PC-3 (cell line): Measurements from ENCODE around the gene SLC37A4. TPM values are rescaled to one million over a fixed set of nuclear protein-coding genes. Genes with fewer than 3 reads are reported as not detected.
"Not testable (repeated sequence)": the region's sequence is repeated elsewhere in the genome, so short reads cannot be mapped to it uniquely, and the experiment has no call there.

ENCODE experiments used
- ATAC-seq: fragments of 200-7000 bp; cut with Tn5 transposase; 2 replicates; pipeline ENCODE4 v1.9.1; 2020; ENCODE audit warnings: mild to moderate bottlenecking, moderate library complexity
- BruUV-seq: library from RNA; stranded (reverse); fragments of 400-500 nt; replicated peaks from 2 replicates; lab custom pipeline; 2021; lab: Mats Ljungman, UMichigan
- CTCF ChIA-PET: fragments of 300-600 bp; sonication (Branson Sonifier 250); formaldehyde crosslinking; loops from one replicate; lab custom pipeline; 2022; ENCODE audit warnings: antibody characterized with exemption; lab: Charles Lee
- POLR2A ChIA-PET: fragments of 300-600 bp; sonication (Branson Sonifier 250); formaldehyde crosslinking; loops from one replicate; lab custom pipeline; 2022; ENCODE audit warnings: antibody characterized with exemption; ENCODE audit not compliant: unreplicated experiment; lab: Charles Lee
- DNase-seq: peaks from one replicate; pipeline ENCODE4 v3.0.0-alpha.2; 2015
- H2AFZ ChIP-seq: fragments of 300-600 bp; sonication (generic); 2 replicates; pipeline ENCODE4 v1.6.0; 2016; ENCODE audit warnings: antibody characterized with exemption, low read length
- H3F3A ChIP-seq: fragments of 300-600 bp; sonication (generic); one replicate; pipeline ENCODE4 v1.6.0; 2017; ENCODE audit warnings: antibody characterized with exemption, low read length, control low read depth, mild to moderate bottlenecking; ENCODE audit not compliant: unreplicated experiment
- H3K27ac ChIP-seq: fragments of 300-600 bp; sonication (generic); 2 replicates; pipeline ENCODE4 v1.5.1; 2016; ENCODE audit warnings: mild to moderate bottlenecking, low read length
- H3K27me3 ChIP-seq: fragments of 300-600 bp; sonication (generic); 2 replicates; pipeline ENCODE4 v1.6.1; 2016; ENCODE audit warnings: low read length, mixed read lengths
- H3K36me3 ChIP-seq: fragments of 300-600 bp; sonication (generic); 2 replicates; pipeline ENCODE4 v1.6.1; 2016; ENCODE audit warnings: low read depth, mixed run types, low read length, mixed read lengths
- H3K4me1 ChIP-seq: fragments of 300-600 bp; sonication (generic); 2 replicates; pipeline ENCODE4 v1.5.1; 2016; ENCODE audit warnings: low read length; ENCODE audit not compliant: insufficient read depth
- H3K4me2 ChIP-seq: fragments of 300-600 bp; sonication (generic); 2 replicates; pipeline ENCODE4 v1.6.0; 2016; ENCODE audit warnings: low read length
- H3K4me3 ChIP-seq: fragments of 300-600 bp; sonication (generic); 2 replicates; pipeline ENCODE4 v1.5.1; 2016; ENCODE audit warnings: mild to moderate bottlenecking, low read length, mixed read lengths
- H3K79me2 ChIP-seq: fragments of 300-600 bp; sonication (generic); 2 replicates; pipeline ENCODE4 v1.6.1; 2017; ENCODE audit warnings: low read length, mixed read lengths
- H3K9ac ChIP-seq: fragments of 300-600 bp; sonication (generic); 2 replicates; pipeline ENCODE4 v1.6.0; 2016; ENCODE audit warnings: mild to moderate bottlenecking, low read length
- H3K9me2 ChIP-seq: fragments of 300-600 bp; sonication (generic); replicated peaks from 2 replicates; pipeline ENCODE4 v1.6.1; 2016; ENCODE audit warnings: mixed run types, low read length, mixed read lengths
- H3K9me3 ChIP-seq: fragments of 300-600 bp; sonication (generic); 2 replicates; pipeline ENCODE4 v1.6.1; 2016; ENCODE audit warnings: low read length, mixed read lengths
- H4K20me1 ChIP-seq: fragments of 300-600 bp; sonication (generic); 2 replicates; pipeline ENCODE4 v1.6.1; 2016; ENCODE audit warnings: low read length, mixed read lengths
- EZH2 ChIP-seq: fragments of 300-600 bp; sonication (generic); IDR thresholded peaks from one replicate; pipeline ENCODE4 v1.6.1; 2017; ENCODE audit warnings: antibody characterized with exemption, mild to moderate bottlenecking, low read length; ENCODE audit not compliant: unreplicated experiment
- EZH2phosphoT487 ChIP-seq: fragments of 300-600 bp; sonication (generic); IDR thresholded peaks from 2 replicates; pipeline ENCODE4 v1.6.1; 2018; ENCODE audit warnings: mild to moderate bottlenecking, antibody characterized with exemption, low read length, borderline replicate concordance
- intact Hi-C: fragments of 100-400 bp; cut with micrococcal nuclease; formaldehyde crosslinking; loops from 2 replicates; pipeline ENCODE4 v1.9.0; 2023
- total RNA-seq: library from RNA; depleted of rRNA; stranded (reverse); fragments of >200 nt; gene quantifications from 2 replicates; pipeline ENCODE4 v1.2.3, GENCODE V29; 2014
- TF ChIP-seq, protein P1 (sequence below): fragments of 300-600 bp; sonication (generic); conservative IDR thresholded peaks from 2 replicates; pipeline ENCODE4 v1.5.1; 2017; ENCODE audit warnings: antibody characterized with exemption, low read depth, mild to moderate bottlenecking, low read length

SLC37A4 gene
- total RNA-seq, 1 experiment from 2014 or later = 31.4 TPM

DNA sequence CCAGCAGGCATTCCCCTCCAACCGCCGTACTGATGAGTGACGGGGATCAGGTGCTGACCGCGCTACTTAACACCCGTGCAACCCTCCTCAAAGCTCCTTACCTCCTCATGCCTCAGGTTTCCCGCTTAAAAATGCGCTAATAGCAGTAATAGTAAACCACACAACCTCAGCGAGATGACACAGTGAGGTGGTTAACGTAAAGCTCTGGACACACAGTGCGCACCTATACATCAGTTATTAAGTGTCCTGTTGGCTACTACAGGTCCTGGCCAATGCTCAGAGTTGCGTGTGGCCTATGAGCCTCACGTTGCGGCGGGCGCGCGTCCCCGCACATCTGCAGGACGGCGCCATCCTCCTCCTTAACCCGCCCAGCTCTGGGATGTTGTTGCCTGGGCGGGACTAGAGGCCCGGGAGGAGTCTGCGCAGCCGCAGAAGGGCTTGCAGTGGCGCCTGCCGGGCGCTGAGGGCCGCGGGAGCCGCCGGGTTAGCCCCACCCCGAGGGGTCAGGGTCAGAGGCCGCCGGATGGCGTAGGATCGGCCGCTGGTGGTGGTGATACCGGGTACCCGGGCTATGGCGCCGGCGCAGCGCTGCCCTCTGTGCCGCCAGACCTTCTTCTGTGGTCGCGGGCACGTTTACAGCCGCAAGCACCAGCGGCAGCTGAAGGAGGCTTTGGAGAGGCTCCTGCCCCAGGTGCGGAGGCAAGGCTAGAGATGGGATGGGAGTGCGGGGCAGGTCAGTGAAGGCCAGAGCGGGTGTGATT is 32.9 kb downstream of the SLC37A4 start, which contains the start of gene CENATAC:
TSS of gene CENATAC (plus strand) at position 512 of the 761 bp plus-strand sequence. CDS start at position 572, 60 bp downstream.
- H3K27me3 ChIP-seq = no peaks in the 10 kb centered on the region
- peak; percentile 92 for ATAC-seq
- H4K20me1 ChIP-seq = no peaks in the 10 kb centered on the region
- H3K79me2 ChIP-seq = peaks cover 62% of the 10 kb centered on the region
- peak within 1 kb of the TSS; percentile 91 for H2AFZ ChIP-seq
- DNase-seq = peak; percentile 95
- peak within 1 kb of the TSS; percentile 70 for H3K9ac ChIP-seq
- peak within 1 kb of the TSS; percentile 91 for H3K4me2 ChIP-seq
- H3K36me3 ChIP-seq = peaks cover 28% of the 10 kb centered on the region
- POLR2A ChIA-PET = interaction anchor here (0.8 kb wide), 1 partner anchor 22 kb away, joined by 4 read pairs; no protein-coding TSS in a partner anchor
- TF ChIP-seq EZH2 (no peak), EZH2phosphoT487 (no peak)
- TF ChIP-seq, protein P1, sequence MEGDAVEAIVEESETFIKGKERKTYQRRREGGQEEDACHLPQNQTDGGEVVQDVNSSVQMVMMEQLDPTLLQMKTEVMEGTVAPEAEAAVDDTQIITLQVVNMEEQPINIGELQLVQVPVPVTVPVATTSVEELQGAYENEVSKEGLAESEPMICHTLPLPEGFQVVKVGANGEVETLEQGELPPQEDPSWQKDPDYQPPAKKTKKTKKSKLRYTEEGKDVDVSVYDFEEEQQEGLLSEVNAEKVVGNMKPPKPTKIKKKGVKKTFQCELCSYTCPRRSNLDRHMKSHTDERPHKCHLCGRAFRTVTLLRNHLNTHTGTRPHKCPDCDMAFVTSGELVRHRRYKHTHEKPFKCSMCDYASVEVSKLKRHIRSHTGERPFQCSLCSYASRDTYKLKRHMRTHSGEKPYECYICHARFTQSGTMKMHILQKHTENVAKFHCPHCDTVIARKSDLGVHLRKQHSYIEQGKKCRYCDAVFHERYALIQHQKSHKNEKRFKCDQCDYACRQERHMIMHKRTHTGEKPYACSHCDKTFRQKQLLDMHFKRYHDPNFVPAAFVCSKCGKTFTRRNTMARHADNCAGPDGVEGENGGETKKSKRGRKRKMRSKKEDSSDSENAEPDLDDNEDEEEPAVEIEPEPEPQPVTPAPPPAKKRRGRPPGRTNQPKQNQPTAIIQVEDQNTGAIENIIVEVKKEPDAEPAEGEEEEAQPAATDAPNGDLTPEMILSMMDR = no peak
- peaks cover 38% of the 10 kb centered on the region for H3K4me1 ChIP-seq
- no peaks in the 10 kb centered on the region for H3K9me3 ChIP-seq
- H3K27ac ChIP-seq = peak within 1 kb of the TSS; percentile 41
- BruUV-seq = no TSS peak
- intact Hi-C loops = loop anchor here (2.0 kb wide), 1 partner anchor 21 kb away; the partner anchor contains the start of genes RPS25 and TRAPPC4
- H3K9me2 ChIP-seq = no peaks in the 10 kb centered on the region
- no peaks in the 10 kb centered on the region for H3F3A ChIP-seq
- H3K4me3 ChIP-seq = peak within 1 kb of the TSS; percentile 77
- CTCF ChIA-PET = interaction anchor here (1.6 kb wide), 1 partner anchor 308 kb away, joined by 5 read pairs; no protein-coding TSS in a partner anchor

GRCh38 chr11:118996926-118997626 is 33.6 kb downstream of the SLC37A4 start:
- Histone ChIP-seq H3K27ac (no peak overlapping the region), H3K4me2 (peak overlapping the region; percentile 91), H3K36me3 (peaks cover 21% of the 10 kb centered on the region), H4K20me1 (no peaks in the 10 kb centered on the region), H3K9me2 (no peaks in the 10 kb centered on the region), H2AFZ (peak overlapping the region; percentile 91), H3K9ac (peak overlapping the region; percentile 70), H3K4me1 (peaks cover 38% of the 10 kb centered on the region), H3K27me3 (no peaks in the 10 kb centered on the region), H3F3A (no peaks in the 10 kb centered on the region), H3K4me3 (peak overlapping the region; percentile 77), H3K79me2 (peaks cover 62% of the 10 kb centered on the region), H3K9me3 (no peaks in the 10 kb centered on the region)
- BruUV-seq = TSS peak; percentile 19
- no peak for TF ChIP-seq EZH2phosphoT487
- TF ChIP-seq, protein P1 = 0 out of 2 replicates have a peak, but pooled peaks have one; percentile 23
- ChIA-PET CTCF (interaction anchor here (1.6 kb wide), 1 partner anchor 307 kb away, joined by 5 read pairs; no protein-coding TSS in a partner anchor), POLR2A (interaction anchor here (0.8 kb wide), 1 partner anchor 23 kb away, joined by 4 read pairs; no protein-coding TSS in a partner anchor)
- DNase-seq (peak; percentile 31), ATAC-seq (peak; percentile 7)
- intact Hi-C loops = no loop called here

DNA sequence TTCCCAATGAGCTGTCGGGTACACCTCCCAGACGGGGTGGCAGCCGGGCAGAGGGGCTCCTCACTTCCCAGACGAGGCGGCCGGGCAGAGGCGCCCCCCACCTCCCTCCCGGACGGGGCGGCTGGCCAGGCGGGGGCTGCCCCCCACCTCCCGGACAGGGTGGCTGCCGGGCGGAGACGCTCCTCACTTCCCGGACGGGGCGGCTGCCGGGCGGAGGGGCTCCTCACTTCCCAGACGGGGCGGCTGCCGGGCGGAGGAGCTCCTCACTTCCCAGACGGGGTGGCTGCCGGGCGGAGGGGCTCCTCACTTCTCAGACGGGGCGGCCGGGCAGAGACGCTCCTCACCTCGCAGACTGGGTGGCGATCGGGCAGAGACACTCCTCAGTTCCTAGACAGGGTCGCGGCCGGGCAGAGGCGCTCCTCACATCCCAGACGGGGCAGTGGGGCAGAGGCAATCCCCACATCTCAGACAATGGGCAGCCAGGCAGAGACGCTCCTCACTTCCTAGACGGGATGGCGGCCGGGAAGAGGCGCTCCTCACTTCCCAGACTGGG is 39.1 kb downstream of the SLC37A4 start:
- CTCF ChIA-PET = not testable (repeated sequence)

More for the DNA sequence above, 39.1 kb downstream of the SLC37A4 start:
- H3K4me1 ChIP-seq, H2AFZ ChIP-seq, intact Hi-C loops, H3K4me3 ChIP-seq, POLR2A ChIA-PET, DNase-seq, H4K20me1 ChIP-seq, H3K9me3 ChIP-seq, H3F3A ChIP-seq, H3K36me3 ChIP-seq, BruUV-seq, H3K9ac ChIP-seq, ATAC-seq, H3K79me2 ChIP-seq, H3K27me3 ChIP-seq, H3K9me2 ChIP-seq, H3K4me2 ChIP-seq, H3K27ac ChIP-seq: not testable (repeated sequence)
